Spleen (tissue), 11 donors: Measurements from ENCODE around the gene STK11IP. TPM values are rescaled to one million over a fixed set of nuclear protein-coding genes. Genes with fewer than 3 reads are reported as not detected.

ENCODE experiments used
- DNase-seq: peaks from one replicate; pipeline ENCODE4 v3.0.0-alpha.2; 2020
- H3K27ac ChIP-seq, 8 donors: fragments of 200-600 bp; sonication (generic) in 7 of 8; 1 replicate in 4 of 8; 2 replicates in 4 of 8; pipeline versions ENCODE4 v1.5.0 to v1.8.0; 2016 to 2021; ENCODE audit warnings: inconsistent platforms in 4 of 8, mild to moderate bottlenecking in 4 of 8, moderate library complexity in 1 of 8
- H3K27me3 ChIP-seq, 7 donors: fragments of 200-600 bp; sonication (generic) in 6 of 7; replicated peaks in 1 of 7; 1 replicate in 4 of 7; 2 replicates in 3 of 7; pipeline versions ENCODE4 v1.5.0 to v1.8.0; 2016 to 2021; ENCODE audit warnings: inconsistent platforms in 3 of 7, mild to moderate bottlenecking in 1 of 7
- H3K36me3 ChIP-seq, 6 donors: fragments of 200-600 bp; sonication (generic) in 5 of 6; 1 replicate in 4 of 6; 2 replicates in 2 of 6; pipeline versions ENCODE4 v1.5.0 to v1.8.0; 2016 to 2021; ENCODE audit warnings: inconsistent platforms in 2 of 6
- H3K4me1 ChIP-seq, 6 donors: fragments of 200-600 bp; sonication (generic) in 5 of 6; 1 replicate in 3 of 6; 2 replicates in 3 of 6; pipeline versions ENCODE4 v1.5.0 to v1.8.0; 2016 to 2021; ENCODE audit warnings: inconsistent platforms in 3 of 6
- H3K4me3 ChIP-seq, 8 donors: fragments of 200-600 bp; sonication (generic) in 7 of 8; 1 replicate in 4 of 8; 2 replicates in 4 of 8; pipeline versions ENCODE4 v1.5.0 to v1.8.0; 2016 to 2021; ENCODE audit warnings: inconsistent platforms in 4 of 8, mild to moderate bottlenecking in 4 of 8, moderate library complexity in 2 of 8
- H3K9me3 ChIP-seq, 8 donors: fragments of 200-600 bp; sonication (generic) in 7 of 8; 1 replicate in 4 of 8; 2 replicates in 4 of 8; pipeline versions ENCODE4 v1.5.0 to v1.8.0; 2016 to 2021; ENCODE audit warnings: inconsistent platforms in 4 of 8
- POLR2A ChIP-seq, 3 donors: fragments of 450-650 bp; IDR thresholded peaks; one replicate each; pipeline ENCODE4 v1.5.1; 2017; ENCODE audit warnings: antibody characterized with exemption in 3 of 3, mild to moderate bottlenecking in 1 of 3
- POLR2AphosphoS5 ChIP-seq, 3 donors: sonication (generic); formaldehyde crosslinking; IDR thresholded peaks; one replicate each; pipeline ENCODE4 v1.5.1; 2017; ENCODE audit warnings: antibody characterized with exemption in 3 of 3
- WGBS, 5 donors: extraction: QIAGEN DNeasy Blood & Tissue Kit in 3 of 5; methylation state at CpG; one replicate each; pipeline versions ENCODE4 v1.1.5 to v1.1.7; 2013 to 2018; 5-methylcytosine and 5-hydroxymethylcytosine counted together
- intact Hi-C: fragments of 100-400 bp; cut with DNase I; formaldehyde crosslinking; loops from one replicate; pipeline ENCODE4 v1.15.0; 2023; ENCODE audit warnings: low total_unique reads
- polyA plus RNA-seq, 3 donors: library from polyadenylated mRNA; stranded (reverse); fragments of 200-250 nt; gene quantifications; one replicate each; pipeline ENCODE4 v1.2.1, GENCODE V29; 2013
- total RNA-seq, 7 donors: library from RNA; depleted of rRNA in 3 of 7; stranded (reverse); fragments of >200 nt in 3 of 7; fragmentation: NEBNext Ultra II Directional in 4 of 7; extraction: Animal tissue kit (Norgen Biotek cat#: 25700) in 4 of 7; gene quantifications; one replicate each; pipeline versions ENCODE4 v1.1.0 to v1.2.1, GENCODE V29; 2016 to 2021
- TF ChIP-seq, protein P1 (sequence below), 11 experiments: fragments of 200-600 bp in 7 of 11; fragments of 450-650 bp in 4 of 11; sonication (generic) in 4 of 11; IDR thresholded peaks in 8 of 11; conservative IDR thresholded peaks in 3 of 11; 1 replicate in 7 of 11; 2 replicates in 4 of 11; pipeline versions ENCODE4 v1.4.0 to v1.8.0; 2016 to 2021; ENCODE audit warnings: antibody characterized with exemption in 11 of 11, inconsistent platforms in 4 of 11, mild to moderate bottlenecking in 1 of 11
- donor health status: healthy with polysubstance abuse.
- donor health status: DM: no; HTN: no; CAD: no; lungs with moderate emphysema.
- donor health status: DM: no; HTN: no; CAD: no.
- donor health status: Bipolar disorder and iron deficiency.
- donor health status: healthy.
- donor health status: DM: no; HTN: no; CAD: no.
- donor health status: DM: yes; HTN: yes; CAD: no.

STK11IP gene
- total and polyA plus RNA-seq, 10 donors, result 15.8 to 57.0 (median 36.5) TPM

DNA sequence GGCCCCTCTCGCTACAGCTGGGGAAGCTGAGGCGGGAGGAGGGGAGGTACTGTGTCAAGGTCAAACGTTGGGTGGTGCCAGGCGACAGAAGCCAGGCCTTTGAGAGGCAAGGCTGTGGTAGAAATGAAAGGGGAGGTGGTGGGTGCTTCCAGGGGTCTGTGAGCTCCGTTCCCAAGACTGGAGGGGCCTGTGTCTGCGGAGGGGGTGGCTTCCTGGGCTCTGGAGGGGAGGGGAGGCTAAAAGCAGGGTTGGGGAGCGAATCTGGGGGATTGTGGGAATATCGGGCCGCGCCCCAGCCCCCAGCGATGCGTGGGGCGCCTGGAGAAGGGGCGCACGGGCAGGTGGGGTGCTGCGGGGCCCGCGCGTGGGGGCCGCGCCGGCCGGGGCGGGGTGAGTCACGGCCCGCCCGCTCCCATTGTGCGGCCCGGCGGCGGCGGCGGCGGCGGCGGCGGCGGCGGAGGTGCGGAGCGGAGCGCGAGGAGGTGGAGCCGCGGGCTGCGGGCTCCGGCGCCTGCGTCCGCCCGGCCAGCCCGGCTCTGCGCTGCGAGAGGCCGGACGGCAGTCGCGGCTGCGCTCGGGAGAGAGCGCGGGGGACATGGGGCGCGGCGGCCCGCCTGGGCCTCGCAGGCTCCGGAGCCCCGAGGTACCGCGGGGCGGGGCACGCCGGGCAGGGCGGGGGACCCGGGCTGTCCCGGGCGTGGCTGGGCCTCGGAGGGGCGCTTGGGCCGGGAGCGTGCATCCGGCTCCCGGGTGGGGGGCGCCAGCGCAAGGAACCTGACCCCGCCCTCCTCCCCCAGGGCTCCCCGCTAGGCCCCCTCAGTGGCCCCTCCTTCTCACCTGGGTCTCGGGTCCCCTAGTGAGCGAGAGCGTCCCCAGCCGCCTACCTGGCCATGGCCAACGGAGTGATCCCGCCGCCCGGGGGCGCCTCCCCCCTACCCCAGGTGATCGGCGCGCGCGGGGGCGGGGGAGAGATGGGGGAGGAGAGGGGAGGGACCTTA is 29.7 kb downstream of the STK11IP start, which contains the start of gene SLC4A3:
TSS of gene SLC4A3 (plus strand) at position 528 of the 998 bp plus-strand sequence. CDS start at position 891, 363 bp downstream.
- peak within 1 kb of the TSS in 7 of 8 donors; percentile 23 to 74 (median 40) for H3K4me3 ChIP-seq
- H3K4me1 ChIP-seq, result peaks cover 0 to 19% (median 11%) of the 10 kb centered on the region in 6 donors
- DNase-seq, result peak; percentile 73
- H3K9me3 ChIP-seq, result no peaks in the 10 kb centered on the region
- H3K27me3 ChIP-seq, result peaks cover 0 to 74% (median 31%) of the 10 kb centered on the region in 7 donors
- no peaks in the 10 kb centered on the region for H3K36me3 ChIP-seq
- no peak within 1 kb of the TSS for H3K27ac ChIP-seq
- intact Hi-C loops, result no loop called here
- TF ChIP-seq, protein P1, sequence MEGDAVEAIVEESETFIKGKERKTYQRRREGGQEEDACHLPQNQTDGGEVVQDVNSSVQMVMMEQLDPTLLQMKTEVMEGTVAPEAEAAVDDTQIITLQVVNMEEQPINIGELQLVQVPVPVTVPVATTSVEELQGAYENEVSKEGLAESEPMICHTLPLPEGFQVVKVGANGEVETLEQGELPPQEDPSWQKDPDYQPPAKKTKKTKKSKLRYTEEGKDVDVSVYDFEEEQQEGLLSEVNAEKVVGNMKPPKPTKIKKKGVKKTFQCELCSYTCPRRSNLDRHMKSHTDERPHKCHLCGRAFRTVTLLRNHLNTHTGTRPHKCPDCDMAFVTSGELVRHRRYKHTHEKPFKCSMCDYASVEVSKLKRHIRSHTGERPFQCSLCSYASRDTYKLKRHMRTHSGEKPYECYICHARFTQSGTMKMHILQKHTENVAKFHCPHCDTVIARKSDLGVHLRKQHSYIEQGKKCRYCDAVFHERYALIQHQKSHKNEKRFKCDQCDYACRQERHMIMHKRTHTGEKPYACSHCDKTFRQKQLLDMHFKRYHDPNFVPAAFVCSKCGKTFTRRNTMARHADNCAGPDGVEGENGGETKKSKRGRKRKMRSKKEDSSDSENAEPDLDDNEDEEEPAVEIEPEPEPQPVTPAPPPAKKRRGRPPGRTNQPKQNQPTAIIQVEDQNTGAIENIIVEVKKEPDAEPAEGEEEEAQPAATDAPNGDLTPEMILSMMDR (IDR thresholded peaks at IDR 0.05 in 8 of 11, conservative IDR thresholded peaks at IDR 0.05 in 3 of 11), result no peak
- no peak for TF ChIP-seq POLR2A (IDR thresholded peaks at IDR 0.05)
- no peak for TF ChIP-seq POLR2AphosphoS5 (IDR thresholded peaks at IDR 0.05)
- whole genome bisulfite sequencing, 5 donors, result 4 to 23% (median 9%) methylated on average over 15 to 103 of the region's 103 CpGs

DNA sequence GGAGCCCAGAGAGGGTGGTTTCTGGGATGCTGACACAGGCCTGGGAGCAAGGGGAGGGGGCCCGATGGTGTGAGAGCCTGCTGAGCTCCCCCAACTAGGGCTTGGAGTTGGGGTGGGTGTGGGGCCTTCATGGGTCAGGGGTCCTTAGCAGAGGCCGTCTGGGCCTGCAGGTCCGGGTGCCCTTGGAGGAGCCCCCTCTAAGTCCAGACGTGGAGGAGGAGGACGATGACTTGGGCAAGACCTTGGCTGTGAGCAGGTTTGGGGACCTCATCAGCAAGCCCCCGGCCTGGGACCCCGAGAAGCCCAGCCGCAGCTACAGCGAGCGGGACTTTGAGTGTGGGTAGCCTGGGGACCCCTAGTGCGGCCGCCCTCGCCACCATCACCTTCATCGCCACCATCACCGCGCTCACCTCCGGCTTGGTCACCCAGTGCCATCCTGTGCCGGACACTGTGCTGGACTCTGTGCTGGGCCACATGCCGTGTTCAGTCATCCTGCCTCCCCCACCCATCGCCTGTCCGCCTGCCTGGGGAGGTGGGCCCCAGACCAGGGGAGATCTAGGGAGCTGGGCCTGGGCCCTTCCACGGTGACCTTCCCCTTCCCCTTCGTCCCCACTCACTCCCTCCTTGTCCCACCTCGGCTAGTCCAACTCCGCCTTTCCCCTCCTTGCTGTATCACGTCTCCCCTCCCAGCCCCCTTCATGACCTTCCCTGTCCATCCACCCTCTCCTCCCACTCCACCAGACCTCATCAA is 30.8 kb downstream of the STK11IP start:
- intact Hi-C loops, result no loop called here
- Histone ChIP-seq H3K27me3 (peaks cover 0 to 79% (median 31%) of the 10 kb centered on the region in 7 donors), H3K36me3 (no peaks in the 10 kb centered on the region), H3K4me1 (peaks cover 0 to 19% (median 11%) of the 10 kb centered on the region in 6 donors), H3K9me3 (no peaks in the 10 kb centered on the region), H3K4me3 (peak overlapping the region in 4 of 8 donors; percentile 40 to 74 (median 48)), H3K27ac (no peak overlapping the region)
- TF ChIP-seq POLR2A (IDR thresholded peaks at IDR 0.05), result no peak
- TF ChIP-seq POLR2AphosphoS5 (IDR thresholded peaks at IDR 0.05), result no peak
- TF ChIP-seq, protein P1 (IDR thresholded peaks at IDR 0.05 in 8 of 11, conservative IDR thresholded peaks at IDR 0.05 in 3 of 11), result no peak
- DNase-seq, result peak; percentile 61
- WGBS, 5 donors, result 78 to 82% (median 79%) methylated on average over 17 to 26 of the region's 26 CpGs

DNA sequence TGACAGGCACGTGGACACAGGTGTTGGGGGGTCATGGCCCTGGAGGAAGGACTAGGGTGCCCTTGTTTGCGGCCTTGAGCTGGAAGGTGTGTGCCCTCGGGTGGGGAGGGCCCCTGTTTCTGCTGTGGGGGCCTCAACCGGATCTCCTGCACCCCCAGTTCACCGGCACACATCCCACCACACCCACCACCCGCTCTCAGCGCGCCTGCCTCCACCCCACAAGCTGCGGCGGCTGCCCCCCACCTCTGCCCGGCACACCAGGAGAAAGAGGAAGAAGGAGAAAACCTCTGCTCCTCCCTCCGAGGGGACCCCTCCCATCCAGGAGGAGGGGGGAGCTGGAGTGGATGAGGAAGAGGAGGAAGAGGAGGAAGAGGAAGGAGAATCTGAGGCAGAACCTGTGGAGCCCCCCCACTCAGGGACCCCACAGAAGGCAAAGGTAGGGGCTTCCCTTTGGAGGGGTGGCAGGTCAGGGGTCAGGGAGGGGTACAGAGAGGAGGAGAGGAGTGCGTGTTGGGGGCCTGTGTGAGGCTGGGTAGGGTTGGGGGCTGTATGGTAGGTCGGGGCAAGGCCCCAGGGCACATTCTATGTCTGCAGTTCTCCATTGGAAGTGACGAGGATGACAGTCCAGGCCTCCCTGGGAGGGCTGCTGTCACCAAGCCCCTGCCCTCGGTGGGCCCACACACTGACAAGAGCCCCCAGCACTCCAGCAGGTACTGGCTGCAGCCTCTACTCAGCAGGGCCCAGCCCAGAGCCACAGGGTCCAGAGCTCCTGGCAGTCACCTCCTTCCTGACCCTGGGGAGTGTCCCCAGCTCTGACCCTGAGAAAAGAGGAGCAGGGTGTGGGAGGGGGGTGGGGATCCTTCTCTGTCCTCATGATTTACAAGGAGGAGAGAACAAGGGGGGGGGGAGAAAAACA is 31.6 kb downstream of the STK11IP start:
- DNase-seq, result peak; percentile 62
- TF ChIP-seq POLR2A (IDR thresholded peaks at IDR 0.05) (no peak), POLR2AphosphoS5 (IDR thresholded peaks at IDR 0.05) (no peak)
- TF ChIP-seq, protein P1 (IDR thresholded peaks at IDR 0.05 in 8 of 11, conservative IDR thresholded peaks at IDR 0.05 in 3 of 11), result no peak
- H3K4me1 ChIP-seq, result peaks cover 0 to 19% (median 11%) of the 10 kb centered on the region in 6 donors
- no peak overlapping the region for H3K27ac ChIP-seq
- H3K27me3 ChIP-seq, result peaks cover 0 to 86% (median 31%) of the 10 kb centered on the region in 7 donors
- no peaks in the 10 kb centered on the region for H3K36me3 ChIP-seq
- H3K4me3 ChIP-seq, result peak overlapping the region in 1 of 8 donors; percentile 74
- WGBS, 5 donors, result 27 to 46% (median 37%) methylated on average over 15 to 16 of the region's 16 CpGs
- no peaks in the 10 kb centered on the region for H3K9me3 ChIP-seq
- intact Hi-C loops, result no loop called here
